Mesenchymal stem cell (in vitro differentiated cells and primary cell): ENCODE data around the gene HNRNPH1.

ENCODE experiments used
- DNase-seq: peaks from one replicate; pipeline ENCODE4 v3.0.0-alpha.2; 2013
- H2AFZ ChIP-seq: one replicate; pipeline ENCODE4 v1.6.1; 2013; ENCODE audit warnings: low read depth, mild to moderate bottlenecking, control low read depth, inconsistent platforms, low read length, moderate library complexity
- H2AK5ac ChIP-seq: 2 replicates; pipeline ENCODE4 v1.6.1; 2013; ENCODE audit warnings: low read length, moderate library complexity, mild to moderate bottlenecking, inconsistent platforms; ENCODE audit not compliant: severe bottlenecking
- H2BK120ac ChIP-seq: one replicate; pipeline ENCODE4 v1.6.1; 2013; ENCODE audit warnings: low read depth, mild to moderate bottlenecking, inconsistent platforms, low read length, moderate library complexity
- H2BK12ac ChIP-seq, 2 experiments: one replicate each; pipeline ENCODE4 v1.6.1; 2013; ENCODE audit warnings: inconsistent platforms in 2 of 2, low read length in 2 of 2, mild to moderate bottlenecking in 2 of 2, moderate library complexity in 2 of 2, control low read depth in 1 of 2
- H2BK15ac ChIP-seq: one replicate; pipeline ENCODE4 v1.6.1; 2013; ENCODE audit warnings: mild to moderate bottlenecking, low read depth, inconsistent platforms; ENCODE audit not compliant: poor library complexity, severe bottlenecking
- H2BK5ac ChIP-seq: 2 replicates; pipeline ENCODE4 v1.6.1; 2013; ENCODE audit warnings: low read depth, mild to moderate bottlenecking, low read length, control low read depth, inconsistent platforms; ENCODE audit not compliant: poor library complexity, severe bottlenecking
- H3K14ac ChIP-seq, 2 experiments: one replicate each; pipeline ENCODE4 v1.6.1; 2013; ENCODE audit warnings: inconsistent platforms in 2 of 2, low read length in 2 of 2, control low read depth in 1 of 2, mild to moderate bottlenecking in 1 of 2, moderate library complexity in 1 of 2
- H3K18ac ChIP-seq, 2 experiments: one replicate each; pipeline ENCODE4 v1.6.1; 2013; ENCODE audit warnings: inconsistent platforms in 2 of 2, low read length in 2 of 2, control low read depth in 1 of 2, low read depth in 1 of 2, mild to moderate bottlenecking in 1 of 2
- H3K23ac ChIP-seq, 2 experiments: one replicate each; pipeline ENCODE4 v1.6.1; 2013; ENCODE audit warnings: inconsistent platforms in 2 of 2, low read length in 2 of 2, mild to moderate bottlenecking in 2 of 2, moderate library complexity in 2 of 2, control low read depth in 1 of 2
- H3K27ac ChIP-seq: 2 replicates; pipeline ENCODE4 v1.5.1; 2013; ENCODE audit warnings: mild to moderate bottlenecking, moderate library complexity, low read length, control low read depth, inconsistent platforms; ENCODE audit not compliant: poor library complexity, severe bottlenecking
- H3K27me3 ChIP-seq, 2 experiments: 2 replicates each; pipeline versions ENCODE4 v1.6.1 to v1.7.0; 2013; ENCODE audit warnings: low read length in 2 of 2, mild to moderate bottlenecking in 2 of 2, moderate library complexity in 2 of 2, control low read depth in 1 of 2, inconsistent platforms in 1 of 2; ENCODE audit not compliant: control insufficient read depth in 1 of 2, insufficient read depth in 1 of 2
- H3K36me3 ChIP-seq, 2 experiments: 2 replicates each; pipeline versions ENCODE4 v1.6.1 to v1.7.0; 2013; ENCODE audit warnings: low read length in 2 of 2, control low read depth in 1 of 2, inconsistent platforms in 1 of 2, low read depth in 1 of 2, mild to moderate bottlenecking in 1 of 2; ENCODE audit not compliant: insufficient read depth in 2 of 2, control insufficient read depth in 1 of 2
- H3K4ac ChIP-seq, 2 experiments: one replicate each; pipeline ENCODE4 v1.6.1; 2013; ENCODE audit warnings: inconsistent platforms in 2 of 2, low read length in 2 of 2, mild to moderate bottlenecking in 2 of 2, moderate library complexity in 2 of 2, control low read depth in 1 of 2, low read depth in 1 of 2
- H3K4me1 ChIP-seq: 2 replicates; pipeline ENCODE4 v1.6.1; 2013; ENCODE audit warnings: low read depth, low read length, control low read depth; ENCODE audit not compliant: control insufficient read depth, insufficient read depth
- H3K4me2 ChIP-seq: 2 replicates; pipeline ENCODE4 v1.6.1; 2013; ENCODE audit warnings: low read length, mild to moderate bottlenecking, inconsistent platforms; ENCODE audit not compliant: poor library complexity, severe bottlenecking
- H3K4me3 ChIP-seq, 2 experiments: 2 replicates each; pipeline versions ENCODE4 v1.5.1 to v1.7.0; 2013; ENCODE audit warnings: low read length in 2 of 2, mild to moderate bottlenecking in 2 of 2, control low read depth in 1 of 2, low read depth in 1 of 2; ENCODE audit not compliant: insufficient read depth in 1 of 2
- H3K79me1 ChIP-seq: replicated peaks from 2 replicates; pipeline ENCODE4 v1.6.1; 2013; ENCODE audit warnings: mild to moderate bottlenecking, control low read depth, low read length, inconsistent platforms; ENCODE audit not compliant: poor library complexity, severe bottlenecking
- H3K9ac ChIP-seq: 2 replicates; pipeline ENCODE4 v1.7.0; 2013; ENCODE audit warnings: mild to moderate bottlenecking, low read length, moderate library complexity
- H3K9me3 ChIP-seq: 2 replicates; pipeline ENCODE4 v1.7.0; 2013; ENCODE audit warnings: mild to moderate bottlenecking, low read length; ENCODE audit not compliant: control insufficient read depth
- H4K8ac ChIP-seq: one replicate; pipeline ENCODE4 v1.6.1; 2013; ENCODE audit warnings: inconsistent platforms, mild to moderate bottlenecking, low read length, moderate library complexity
- H4K91ac ChIP-seq: one replicate; pipeline ENCODE4 v1.6.1; 2013; ENCODE audit warnings: mild to moderate bottlenecking, low read length, inconsistent platforms
- WGBS: methylation state at CpG from one replicate; pipeline ENCODE4 v1.1.7; 2013; ENCODE audit warnings: mixed read lengths; 5-methylcytosine and 5-hydroxymethylcytosine counted together

Gene HNRNPH1

DNA sequence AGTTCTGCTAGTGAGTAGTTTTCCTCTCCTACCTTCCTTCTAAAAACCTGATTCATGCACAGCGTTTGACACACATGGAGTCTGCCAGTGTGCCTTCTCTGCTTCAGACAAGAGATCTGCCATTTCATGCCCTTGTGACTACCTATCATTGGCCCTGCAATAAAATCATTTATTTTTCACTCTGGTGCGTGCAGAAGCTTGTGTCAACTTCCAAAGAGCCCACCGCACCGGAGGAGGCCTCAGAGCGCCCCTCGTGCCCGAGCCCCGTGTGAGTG is 13.7 kb downstream of the HNRNPH1 start:
- H3K27me3 ChIP-seq, result no peaks in the 10 kb centered on the region
- H3K4me3 ChIP-seq, result no peak overlapping the region
- H2BK5ac ChIP-seq, result no peak overlapping the region
- H4K91ac ChIP-seq, result no peak overlapping the region
- no peak overlapping the region for H3K4me2 ChIP-seq
- H3K18ac ChIP-seq, result no peak overlapping the region
- peak overlapping the region; percentile 19 for H4K8ac ChIP-seq
- peaks cover 6% of the 10 kb centered on the region for H3K4me1 ChIP-seq
- no peak overlapping the region for H2AFZ ChIP-seq
- no peaks in the 10 kb centered on the region for H3K9me3 ChIP-seq
- DNase-seq, result no peak
- no peak overlapping the region for H3K4ac ChIP-seq
- H3K9ac ChIP-seq, result no peak overlapping the region
- no peak overlapping the region for H2BK12ac ChIP-seq
- 87% methylated on average over 8 of the region's 8 CpGs for WGBS
- peaks cover 73 to 86% of the 10 kb centered on the region in 2 experiments for H3K36me3 ChIP-seq
- H2BK15ac ChIP-seq, result no peak overlapping the region
- no peak overlapping the region for H2AK5ac ChIP-seq
- H3K79me1 ChIP-seq, result peaks cover 2% of the 10 kb centered on the region
- H3K23ac ChIP-seq, result no peak overlapping the region
- no peak overlapping the region for H3K27ac ChIP-seq
- H3K14ac ChIP-seq, result no peak overlapping the region
- H2BK120ac ChIP-seq, result no peak overlapping the region

DNA sequence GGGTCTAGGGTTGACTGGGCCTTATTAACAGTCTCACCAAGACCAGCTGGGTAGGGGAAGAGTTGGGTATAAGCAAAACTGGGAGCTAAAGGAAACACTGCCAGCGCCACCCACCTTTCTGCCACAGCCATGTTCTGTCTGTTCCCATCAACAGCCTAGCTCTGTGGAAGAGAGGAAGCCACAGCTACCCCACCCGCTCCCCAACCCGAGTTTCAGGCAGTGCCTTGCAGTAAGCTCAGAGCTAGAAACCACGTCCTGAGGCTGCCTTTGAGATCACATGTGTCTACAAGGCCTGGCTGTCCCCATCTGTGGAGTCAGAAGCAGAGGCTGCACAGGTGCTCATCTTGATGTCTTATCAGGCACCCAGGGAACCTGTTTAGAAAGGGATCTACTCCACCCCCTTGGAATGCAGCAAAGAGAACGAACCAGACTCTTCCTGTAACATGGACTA is 15.3 kb downstream of the HNRNPH1 start:
- no peak overlapping the region for H3K14ac ChIP-seq
- no peaks in the 10 kb centered on the region for H3K9me3 ChIP-seq
- H3K79me1 ChIP-seq, result peaks cover 3% of the 10 kb centered on the region
- H3K4ac ChIP-seq, result no peak overlapping the region
- no peak for DNase-seq
- H3K36me3 ChIP-seq, result peaks cover 70 to 82% of the 10 kb centered on the region in 2 experiments
- H3K4me3 ChIP-seq, result no peak overlapping the region
- H3K4me1 ChIP-seq, result no peaks in the 10 kb centered on the region
- no peak overlapping the region for H2BK120ac ChIP-seq
- H2BK12ac ChIP-seq, result no peak overlapping the region
- H3K27me3 ChIP-seq, result no peaks in the 10 kb centered on the region
- H3K9ac ChIP-seq, result no peak overlapping the region
- H3K27ac ChIP-seq, result no peak overlapping the region
- H2BK5ac ChIP-seq, result no peak overlapping the region
- H4K91ac ChIP-seq, result no peak overlapping the region
- H2BK15ac ChIP-seq, result no peak overlapping the region
- H2AFZ ChIP-seq, result no peak overlapping the region
- H4K8ac ChIP-seq, result no peak overlapping the region
- no peak overlapping the region for H3K23ac ChIP-seq
- no peak overlapping the region for H3K18ac ChIP-seq
- WGBS, result 77% methylated on average over 5 of the region's 5 CpGs
- H3K4me2 ChIP-seq, result no peak overlapping the region
- no peak overlapping the region for H2AK5ac ChIP-seq

DNA sequence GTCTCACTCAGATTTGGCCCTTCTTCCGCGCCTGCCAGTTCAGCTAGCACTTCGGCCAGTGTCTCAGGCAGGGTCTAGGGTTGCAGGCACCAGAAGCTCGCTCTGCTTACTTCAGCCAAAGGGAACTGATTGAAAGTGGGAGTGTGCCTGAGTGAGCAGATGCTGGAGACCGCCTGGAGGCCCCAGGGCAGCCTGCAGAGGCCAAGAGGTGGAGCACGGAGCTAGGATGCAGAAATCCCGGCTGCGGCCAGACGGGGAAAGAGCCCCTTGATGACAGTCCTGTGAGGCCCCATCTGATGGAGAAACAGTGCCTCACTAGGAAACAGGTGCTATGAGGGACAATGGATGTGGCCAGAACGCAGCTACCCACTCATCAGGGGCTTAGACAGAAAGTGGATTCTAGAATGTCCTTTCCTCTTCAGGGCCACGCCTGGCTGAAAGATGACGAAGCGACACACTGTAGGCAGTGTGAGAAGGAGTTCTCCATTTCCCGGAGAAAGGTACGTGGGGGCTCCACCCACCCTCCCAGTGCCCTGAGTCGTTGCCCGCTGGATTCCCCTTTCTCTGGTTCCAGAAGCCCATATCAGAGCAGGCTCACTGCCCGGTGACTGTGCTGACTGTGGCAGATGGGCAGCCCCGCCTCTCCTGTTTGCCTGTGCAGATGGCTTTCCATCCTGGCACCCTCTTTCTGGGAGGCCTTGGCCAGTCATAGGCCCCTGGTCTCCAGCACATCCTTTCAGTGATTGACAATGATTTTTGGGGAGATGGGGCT is 16.1 kb downstream of the HNRNPH1 start:
- WGBS, result 86% methylated on average over 19 of the region's 19 CpGs
- H2BK12ac ChIP-seq, result no peak overlapping the region
- no peak overlapping the region for H2BK5ac ChIP-seq
- H3K4me2 ChIP-seq, result no peak overlapping the region
- H3K9ac ChIP-seq, result no peak overlapping the region
- no peak overlapping the region for H4K91ac ChIP-seq
- H3K9me3 ChIP-seq, result no peaks in the 10 kb centered on the region
- H3K4ac ChIP-seq, result no peak overlapping the region
- no peak overlapping the region for H3K18ac ChIP-seq
- H2AFZ ChIP-seq, result no peak overlapping the region
- no peak overlapping the region for H2AK5ac ChIP-seq
- no peak overlapping the region for H3K27ac ChIP-seq
- no peaks in the 10 kb centered on the region for H3K4me1 ChIP-seq
- peaks cover 5% of the 10 kb centered on the region for H3K79me1 ChIP-seq
- peak overlapping the region; percentile 31 for H4K8ac ChIP-seq
- no peak overlapping the region for H2BK120ac ChIP-seq
- DNase-seq, result no peak
- no peak overlapping the region for H3K14ac ChIP-seq
- H3K36me3 ChIP-seq, result peaks cover 69 to 80% of the 10 kb centered on the region in 2 experiments
- no peak overlapping the region for H3K23ac ChIP-seq
- H3K27me3 ChIP-seq, result no peaks in the 10 kb centered on the region
- no peak overlapping the region for H3K4me3 ChIP-seq
- no peak overlapping the region for H2BK15ac ChIP-seq

DNA sequence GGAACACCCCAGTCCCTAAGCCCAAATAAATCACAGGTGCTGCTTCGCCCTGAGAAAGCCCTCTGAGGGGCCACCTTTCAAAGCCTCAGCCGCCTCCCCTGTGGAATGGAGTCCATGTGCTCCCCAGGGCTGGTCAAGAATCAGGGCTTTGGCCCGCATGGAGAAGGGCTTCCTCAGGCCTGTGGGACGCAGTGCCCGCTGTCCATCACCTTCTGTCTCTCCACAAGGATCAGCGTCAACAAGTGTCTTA is 16.6 kb downstream of the HNRNPH1 start:
- H3K79me1 ChIP-seq, result peaks cover 5% of the 10 kb centered on the region
- H3K4me1 ChIP-seq, result no peaks in the 10 kb centered on the region
- no peak overlapping the region for H3K4me2 ChIP-seq
- no peak overlapping the region for H3K14ac ChIP-seq
- H2AFZ ChIP-seq, result no peak overlapping the region
- H2BK12ac ChIP-seq, result peak overlapping the region in 1 of 2 experiments; percentile 31
- no peak overlapping the region for H3K4ac ChIP-seq
- no peak overlapping the region for H4K91ac ChIP-seq
- no peak for DNase-seq
- no peak overlapping the region for H3K9ac ChIP-seq
- no peak overlapping the region for H3K4me3 ChIP-seq
- no peak overlapping the region for H3K27ac ChIP-seq
- WGBS, result 92% methylated on average over 6 of the region's 6 CpGs
- no peak overlapping the region for H3K18ac ChIP-seq
- H3K36me3 ChIP-seq, result peaks cover 71 to 83% of the 10 kb centered on the region in 2 experiments
- H2AK5ac ChIP-seq, result no peak overlapping the region
- H2BK5ac ChIP-seq, result no peak overlapping the region
- H2BK120ac ChIP-seq, result no peak overlapping the region
- H3K9me3 ChIP-seq, result no peaks in the 10 kb centered on the region
- H3K23ac ChIP-seq, result no peak overlapping the region
- no peaks in the 10 kb centered on the region for H3K27me3 ChIP-seq
- H4K8ac ChIP-seq, result peak overlapping the region; percentile 31
- no peak overlapping the region for H2BK15ac ChIP-seq
